ENCODE results near the gene SIGLEC11. TPM values are rescaled to one million over a fixed set of nuclear protein-coding genes. Genes with fewer than 3 reads are reported as not detected.
A peak's percentile ranks its signal among the peaks of the same experiment; 100 is the strongest.

The SIGLEC11 gene
- total and polyA plus RNA-seq, 11 donors: 0.22 to 3.0 (median 1.1) TPM; not detected in 2

DNA sequence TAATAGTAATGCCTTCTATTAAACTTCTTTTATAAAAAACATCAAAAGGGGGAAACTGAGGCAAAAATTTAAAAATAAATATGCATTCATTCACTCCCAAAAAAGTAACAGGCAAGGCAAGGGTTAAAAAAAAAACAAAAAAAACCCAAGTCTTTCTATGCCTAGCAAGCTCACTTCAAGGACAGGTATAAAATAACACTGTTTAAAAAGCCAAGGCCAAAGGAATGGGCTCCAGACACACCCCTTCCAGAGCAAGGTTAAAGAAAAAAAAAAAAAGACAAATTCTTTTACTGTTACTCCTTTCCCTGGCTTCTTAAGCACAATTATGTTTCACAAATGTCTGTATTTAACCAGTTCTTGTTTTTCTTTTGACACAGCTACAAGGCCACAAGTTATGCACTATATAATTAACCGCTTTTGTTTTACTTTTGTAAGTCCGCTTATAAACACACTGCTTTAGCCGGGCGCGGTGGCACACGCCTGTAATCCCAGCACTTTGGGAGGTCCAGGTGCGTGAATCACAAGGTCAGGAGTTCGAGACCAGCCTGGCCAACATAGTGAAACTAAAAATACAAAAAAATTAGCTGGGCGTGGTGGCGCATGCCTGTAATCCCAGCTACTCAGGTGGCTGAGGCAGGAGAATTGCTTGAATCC, 3.6 kb downstream of the SIGLEC11 start:
- Histone ChIP-seq H3K4me1 (peaks cover 0 to 43% (median 5%) of the 10 kb centered on the region in 12 donors), H3K27me3 (peaks cover 0 to 11% (median 0%) of the 10 kb centered on the region in 9 donors), H3K36me3 (no peaks in the 10 kb centered on the region), H3K9me3 (no peaks in the 10 kb centered on the region), H3K27ac (no peak overlapping the region), H3K4me3 (no peak overlapping the region)
- TF ChIP-seq POLR2A (IDR thresholded peaks at IDR 0.05): no peak
- TF ChIP-seq, protein P1, sequence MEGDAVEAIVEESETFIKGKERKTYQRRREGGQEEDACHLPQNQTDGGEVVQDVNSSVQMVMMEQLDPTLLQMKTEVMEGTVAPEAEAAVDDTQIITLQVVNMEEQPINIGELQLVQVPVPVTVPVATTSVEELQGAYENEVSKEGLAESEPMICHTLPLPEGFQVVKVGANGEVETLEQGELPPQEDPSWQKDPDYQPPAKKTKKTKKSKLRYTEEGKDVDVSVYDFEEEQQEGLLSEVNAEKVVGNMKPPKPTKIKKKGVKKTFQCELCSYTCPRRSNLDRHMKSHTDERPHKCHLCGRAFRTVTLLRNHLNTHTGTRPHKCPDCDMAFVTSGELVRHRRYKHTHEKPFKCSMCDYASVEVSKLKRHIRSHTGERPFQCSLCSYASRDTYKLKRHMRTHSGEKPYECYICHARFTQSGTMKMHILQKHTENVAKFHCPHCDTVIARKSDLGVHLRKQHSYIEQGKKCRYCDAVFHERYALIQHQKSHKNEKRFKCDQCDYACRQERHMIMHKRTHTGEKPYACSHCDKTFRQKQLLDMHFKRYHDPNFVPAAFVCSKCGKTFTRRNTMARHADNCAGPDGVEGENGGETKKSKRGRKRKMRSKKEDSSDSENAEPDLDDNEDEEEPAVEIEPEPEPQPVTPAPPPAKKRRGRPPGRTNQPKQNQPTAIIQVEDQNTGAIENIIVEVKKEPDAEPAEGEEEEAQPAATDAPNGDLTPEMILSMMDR (IDR thresholded peaks at IDR 0.05): no peak
- intact Hi-C loops (cut with DNase I): no loop called here
- 91 to 93% (median 92%) methylated on average over 10 of the region's 10 CpGs for WGBS, 4 donors
- no peak for ATAC-seq
- no peak for DNase-seq

DNA sequence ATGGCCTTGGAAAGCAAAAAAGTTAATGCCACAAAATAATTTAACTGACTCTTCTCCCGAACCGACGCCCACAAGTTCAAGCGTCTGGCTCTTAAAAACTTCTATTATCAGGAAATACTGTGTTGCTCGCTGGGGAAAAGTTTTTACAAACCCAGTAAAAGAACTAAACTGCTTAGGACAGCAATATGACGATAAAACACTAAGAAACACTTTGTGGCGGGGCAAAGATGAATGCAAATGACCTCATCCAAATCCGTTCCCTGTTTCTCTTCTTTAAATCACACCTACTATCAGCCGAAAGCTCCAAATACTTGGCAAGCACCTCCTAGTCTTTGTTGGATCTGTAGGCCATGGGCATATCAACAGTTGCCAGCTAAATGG, 4.9 kb downstream of the SIGLEC11 start:
- Histone ChIP-seq H3K4me3 (no peak overlapping the region), H3K36me3 (no peaks in the 10 kb centered on the region), H3K27me3 (peaks cover 0 to 11% (median 0%) of the 10 kb centered on the region in 9 donors), H3K27ac (no peak overlapping the region), H3K4me1 (peaks cover 0 to 44% (median 5%) of the 10 kb centered on the region in 12 donors), H3K9me3 (no peaks in the 10 kb centered on the region)
- intact Hi-C loops (cut with DNase I): no loop called here
- DNase-seq (no peak), ATAC-seq (no peak)
- TF ChIP-seq POLR2A (IDR thresholded peaks at IDR 0.05): no peak
- TF ChIP-seq, protein P1 (IDR thresholded peaks at IDR 0.05): no peak
- WGBS, 4 donors: 67 to 76% (median 71%) methylated on average over 9 of the region's 9 CpGs

DNA sequence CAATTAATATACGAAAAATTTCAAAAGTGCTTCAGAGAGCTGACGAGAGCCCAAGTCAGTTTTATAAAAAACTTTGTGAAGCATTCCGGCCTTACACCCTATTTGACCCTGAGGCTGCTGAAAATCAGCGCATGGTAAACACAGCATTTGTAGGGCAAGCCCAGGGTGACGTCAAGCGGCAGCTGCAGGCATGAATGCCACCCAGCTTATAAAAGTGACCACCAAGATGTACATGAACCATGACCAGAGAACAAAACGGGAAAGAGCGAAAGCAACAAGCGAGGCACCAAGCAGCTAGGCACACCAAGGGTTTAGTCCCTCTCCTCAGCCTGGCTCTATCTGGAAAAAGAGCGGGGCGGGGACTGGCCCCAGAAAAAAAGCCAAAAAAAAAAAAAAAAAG, 6.0 kb downstream of the SIGLEC11 start:
- Histone ChIP-seq H3K27ac (no peak overlapping the region), H3K27me3 (peaks cover 0 to 11% (median 0%) of the 10 kb centered on the region in 9 donors), H3K4me1 (peaks cover 0 to 44% (median 5%) of the 10 kb centered on the region in 12 donors), H3K36me3 (no peaks in the 10 kb centered on the region), H3K4me3 (no peak overlapping the region), H3K9me3 (no peaks in the 10 kb centered on the region)
- no peak for ATAC-seq
- intact Hi-C loops (cut with DNase I): loop anchor here in 1 of 10 donors (5.0 kb wide), 1 partner anchor 32 kb away; no protein-coding TSS in a partner anchor
- TF ChIP-seq, protein P1 (IDR thresholded peaks at IDR 0.05): no peak
- no peak for TF ChIP-seq POLR2A (IDR thresholded peaks at IDR 0.05)
- WGBS, 4 donors: 79 to 88% (median 84%) methylated on average over 11 of the region's 11 CpGs
- DNase-seq: no peak

DNA sequence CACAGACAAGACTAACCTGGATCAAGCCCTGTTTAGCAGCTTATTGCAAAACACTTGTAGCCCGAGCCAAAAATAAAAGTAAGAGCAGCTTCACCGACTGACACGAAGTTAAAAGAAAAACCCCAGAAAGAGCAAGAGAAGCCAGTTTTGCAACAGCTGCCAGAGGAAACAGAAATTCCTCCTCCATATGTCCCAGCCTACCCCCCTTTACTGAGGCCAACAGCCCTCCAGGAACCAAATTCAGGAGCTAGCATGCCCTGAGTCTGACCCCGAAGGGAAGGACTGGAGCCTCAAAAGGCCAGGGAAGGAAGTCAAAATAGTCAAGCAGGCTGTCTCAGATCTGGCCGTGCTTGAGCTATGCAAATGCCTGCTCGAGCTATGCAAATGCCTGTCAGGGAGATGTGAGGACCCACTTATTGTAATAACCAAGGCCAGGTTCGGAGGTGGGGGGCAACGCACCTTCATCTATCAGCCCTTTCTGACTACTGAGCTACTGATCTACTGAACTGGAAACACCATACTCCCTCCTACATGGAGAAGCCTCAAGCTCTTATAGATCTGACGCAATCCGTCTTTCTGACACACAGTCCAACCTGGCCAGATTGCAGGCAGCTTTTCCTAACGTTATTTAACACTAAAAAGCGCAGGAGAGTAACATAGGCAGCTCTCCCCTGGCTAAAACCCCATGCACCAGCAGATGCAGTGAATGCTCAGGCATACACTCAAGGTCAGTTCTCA, 6.7 kb downstream of the SIGLEC11 start:
- intact Hi-C loops (cut with DNase I): loop anchor here in 1 of 10 donors (5.0 kb wide), 1 partner anchor 33 kb away; no protein-coding TSS in a partner anchor
- H3K4me1 ChIP-seq: peaks cover 0 to 44% (median 5%) of the 10 kb centered on the region in 12 donors
- DNase-seq (no peak), ATAC-seq (peak in 3 of 4 donors; percentile 54 to 56 (median 55))
- H3K36me3 ChIP-seq: no peaks in the 10 kb centered on the region
- H3K9me3 ChIP-seq: no peaks in the 10 kb centered on the region
- no peak overlapping the region for H3K4me3 ChIP-seq
- WGBS, 4 donors: 39 to 49% (median 43%) methylated on average over 12 of the region's 12 CpGs
- H3K27ac ChIP-seq: peak overlapping the region in 2 of 12 donors; percentile 26 to 46
- peaks cover 0 to 11% (median 0%) of the 10 kb centered on the region in 9 donors for H3K27me3 ChIP-seq
- TF ChIP-seq POLR2A (IDR thresholded peaks at IDR 0.05): no peak
- TF ChIP-seq, protein P1 (IDR thresholded peaks at IDR 0.05): no peak

Measured in heart left ventricle (tissue), 16 donors.